IPS DF 6.9 (cell line): ENCODE measurements around the gene CLK2.

Source experiments
- DNase-seq: peaks from one replicate; pipeline ENCODE4 v3.0.0-alpha.2; 2013; ENCODE audit warnings: low read depth, low spot score
- H3K27ac ChIP-seq: one replicate; pipeline ENCODE4 v1.5.1; 2013; ENCODE audit warnings: low read length, control low read depth
- H3K27me3 ChIP-seq: 2 replicates; pipeline ENCODE4 v1.6.1; 2013; ENCODE audit warnings: mild to moderate bottlenecking, low read length; ENCODE audit not compliant: control insufficient read depth, insufficient read depth
- H3K36me3 ChIP-seq: 2 replicates; pipeline ENCODE4 v1.6.1; 2013; ENCODE audit warnings: low read length; ENCODE audit not compliant: control insufficient read depth, insufficient read depth
- H3K4me1 ChIP-seq: 2 replicates; pipeline ENCODE4 v1.6.1; 2013; ENCODE audit warnings: low read length; ENCODE audit not compliant: control insufficient read depth, insufficient read depth
- H3K4me3 ChIP-seq: 2 replicates; pipeline ENCODE4 v1.5.1; 2013; ENCODE audit warnings: mild to moderate bottlenecking, low read length
- H3K9me3 ChIP-seq: 2 replicates; pipeline ENCODE4 v1.6.1; 2013; ENCODE audit warnings: low read length, inconsistent platforms; ENCODE audit not compliant: control insufficient read depth, insufficient read depth
- WGBS: extraction: QIAGEN DNeasy Blood & Tissue Kit; methylation state at CpG from one replicate; pipeline ENCODE4 v1.1.7; 2013; ENCODE audit warnings: mixed read lengths, missing lambda C conversion rate; ENCODE audit not compliant: insufficient read length, insufficient coverage; 5-methylcytosine and 5-hydroxymethylcytosine counted together

The CLK2 gene

DNA sequence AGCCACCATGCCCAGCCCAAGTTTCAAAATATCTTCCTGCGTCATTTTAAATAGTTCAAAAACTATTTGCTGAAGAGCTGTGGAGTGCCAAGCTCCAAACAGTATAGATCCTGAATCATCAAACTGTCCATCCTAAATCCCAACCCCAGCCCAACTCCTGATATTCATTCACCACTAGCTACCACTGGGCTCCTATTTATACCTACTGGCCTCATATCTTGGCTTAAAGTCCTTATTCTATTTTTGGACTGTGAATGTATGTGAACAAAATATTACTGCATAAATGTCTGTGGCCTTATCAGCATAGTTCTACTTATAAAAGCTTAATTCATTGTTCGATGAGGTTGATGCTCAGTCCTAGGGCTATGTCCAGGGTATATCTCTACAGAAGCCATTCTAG, 5.9 kb downstream of the CLK2 start:
- H3K27ac ChIP-seq = no peak overlapping the region
- peaks cover 61% of the 10 kb centered on the region for H3K36me3 ChIP-seq
- no peak overlapping the region for H3K4me3 ChIP-seq
- no CpG with 5 or more reads among the region's 2 CpGs for WGBS
- H3K27me3 ChIP-seq = no peaks in the 10 kb centered on the region
- no peaks in the 10 kb centered on the region for H3K4me1 ChIP-seq
- no peak for DNase-seq
- H3K9me3 ChIP-seq = no peaks in the 10 kb centered on the region

- no peak overlapping the region for H3K27ac ChIP-seq
- no CpG with 5 or more reads among the region's 6 CpGs for WGBS
- H3K36me3 ChIP-seq = peaks cover 61% of the 10 kb centered on the region
- no peak overlapping the region for H3K4me3 ChIP-seq
- H3K27me3 ChIP-seq = no peaks in the 10 kb centered on the region
- H3K9me3 ChIP-seq = no peaks in the 10 kb centered on the region
- H3K4me1 ChIP-seq = 0 out of 2 replicates have a peak, but pooled peaks cover under 1% of the 10 kb centered on the region
- no peak for DNase-seq
These were observed 6.8 kb downstream of the CLK2 start for GRCh38 chr1:155266553-155266952.

- Histone ChIP-seq H3K27me3 (no peaks in the 10 kb centered on the region), H3K9me3 (no peaks in the 10 kb centered on the region), H3K36me3 (peaks cover 37% of the 10 kb centered on the region), H3K27ac (no peak overlapping the region), H3K4me3 (no peak overlapping the region), H3K4me1 (0 out of 2 replicates have a peak, but pooled peaks cover 3% of the 10 kb centered on the region)
- no CpG with 5 or more reads among the region's 11 CpGs for WGBS
- DNase-seq = no peak
These were observed 10.2 kb downstream of the CLK2 start for GRCh38 chr1:155263067-155263466.

GRCh38 chr1:155261852-155262673, 11.2 kb downstream of the CLK2 start, which contains the start of gene SCAMP3:
Gene SCAMP3, minus strand, starts transcription at chr1:155262360. Its CDS starts 209 bp downstream, at chr1:155262151.
- DNase-seq = peak; percentile 99
- WGBS = no CpG with 5 or more reads among the region's 47 CpGs
- Histone ChIP-seq H3K4me3 (peak within 1 kb of the TSS; percentile 71), H3K4me1 (0 out of 2 replicates have a peak, but pooled peaks cover 3% of the 10 kb centered on the region), H3K9me3 (no peaks in the 10 kb centered on the region), H3K27me3 (no peaks in the 10 kb centered on the region), H3K36me3 (peaks cover 28% of the 10 kb centered on the region), H3K27ac (no peak within 1 kb of the TSS)

GRCh38 chr1:155261493-155261851, 11.8 kb downstream of the CLK2 start:
- Histone ChIP-seq H3K36me3 (peaks cover 23% of the 10 kb centered on the region), H3K4me1 (0 out of 2 replicates have a peak, but pooled peaks cover 3% of the 10 kb centered on the region), H3K27me3 (no peaks in the 10 kb centered on the region), H3K9me3 (no peaks in the 10 kb centered on the region), H3K4me3 (peak overlapping the region; percentile 71), H3K27ac (no peak overlapping the region)
- WGBS = no CpG with 5 or more reads among the region's 9 CpGs
- no peak for DNase-seq

- WGBS = no CpG with 5 or more reads among the region's 5 CpGs
- Histone ChIP-seq H3K4me3 (no peak overlapping the region), H3K27ac (no peak overlapping the region), H3K9me3 (no peaks in the 10 kb centered on the region), H3K4me1 (0 out of 2 replicates have a peak, but pooled peaks cover 3% of the 10 kb centered on the region), H3K36me3 (peaks cover 17% of the 10 kb centered on the region; the same call in 1 of the 2 replicates), H3K27me3 (no peaks in the 10 kb centered on the region)
- no peak for DNase-seq
These were observed 13.0 kb downstream of the CLK2 start for GRCh38 chr1:155260276-155260675.

GRCh38 chr1:155256058-155256852, 17.0 kb downstream of the CLK2 start:
- no peaks in the 10 kb centered on the region; the same call in 1 of the 2 replicates for H3K36me3 ChIP-seq
- peaks cover 6% of the 10 kb centered on the region for H3K4me1 ChIP-seq
- DNase-seq = no peak
- no peaks in the 10 kb centered on the region for H3K27me3 ChIP-seq
- no peak overlapping the region for H3K27ac ChIP-seq
- no peaks in the 10 kb centered on the region for H3K9me3 ChIP-seq
- WGBS = no CpG with 5 or more reads among the region's 20 CpGs
- H3K4me3 ChIP-seq = peak overlapping the region; percentile 65; the same call in 1 of the 2 replicates

GRCh38 chr1:155255243-155256007, 17.9 kb downstream of the CLK2 start, which contains the start of gene ENTREP3:
Gene ENTREP3, minus strand, starts transcription at chr1:155255483. Its CDS starts 606 bp downstream, at chr1:155254877.
- no peaks in the 10 kb centered on the region for H3K9me3 ChIP-seq
- WGBS = no CpG with 5 or more reads among the region's 54 CpGs
- no peaks in the 10 kb centered on the region for H3K27me3 ChIP-seq
- DNase-seq = no peak
- H3K4me1 ChIP-seq = peaks cover 6% of the 10 kb centered on the region
- no peak within 1 kb of the TSS for H3K27ac ChIP-seq
- H3K36me3 ChIP-seq = no peaks in the 10 kb centered on the region; the same call in 1 of the 2 replicates
- H3K4me3 ChIP-seq = peak within 1 kb of the TSS; percentile 65

- H3K36me3 ChIP-seq = no peaks in the 10 kb centered on the region; the same call in 1 of the 2 replicates
- H3K27me3 ChIP-seq = no peaks in the 10 kb centered on the region
- H3K4me1 ChIP-seq = peaks cover 7% of the 10 kb centered on the region
- DNase-seq = no peak
- H3K9me3 ChIP-seq = no peaks in the 10 kb centered on the region
- no peak overlapping the region for H3K27ac ChIP-seq
- H3K4me3 ChIP-seq = peak overlapping the region; percentile 65
- no CpG with 5 or more reads among the region's 35 CpGs for WGBS
These were observed 18.5 kb downstream of the CLK2 start for GRCh38 chr1:155254714-155255242.
